Ovary (tissue), 3 donors: ENCODE results near the gene NFS1.

Experiments
- EP300 ChIP-seq: sonication (generic); formaldehyde crosslinking; IDR thresholded peaks from one replicate; pipeline ENCODE4 v1.6.1; 2017; ENCODE audit warnings: antibody characterized with exemption
- POLR2A ChIP-seq: fragments of 450-650 bp; IDR thresholded peaks from one replicate; pipeline ENCODE4 v1.6.1; 2017; ENCODE audit warnings: antibody characterized with exemption, mild to moderate bottlenecking, moderate library complexity
- TF ChIP-seq, protein P1 (sequence below), 3 donors: fragments of 450-650 bp in 2 of 3; fragments of 200-600 bp in 1 of 3; IDR thresholded peaks; one replicate each; pipeline versions ENCODE4 v1.5.1 to v1.8.0; 2016 to 2022; ENCODE audit warnings: antibody characterized with exemption in 3 of 3, mild to moderate bottlenecking in 1 of 3
- donor health status: DM: no; HTN: no; CAD: no.

DNA sequence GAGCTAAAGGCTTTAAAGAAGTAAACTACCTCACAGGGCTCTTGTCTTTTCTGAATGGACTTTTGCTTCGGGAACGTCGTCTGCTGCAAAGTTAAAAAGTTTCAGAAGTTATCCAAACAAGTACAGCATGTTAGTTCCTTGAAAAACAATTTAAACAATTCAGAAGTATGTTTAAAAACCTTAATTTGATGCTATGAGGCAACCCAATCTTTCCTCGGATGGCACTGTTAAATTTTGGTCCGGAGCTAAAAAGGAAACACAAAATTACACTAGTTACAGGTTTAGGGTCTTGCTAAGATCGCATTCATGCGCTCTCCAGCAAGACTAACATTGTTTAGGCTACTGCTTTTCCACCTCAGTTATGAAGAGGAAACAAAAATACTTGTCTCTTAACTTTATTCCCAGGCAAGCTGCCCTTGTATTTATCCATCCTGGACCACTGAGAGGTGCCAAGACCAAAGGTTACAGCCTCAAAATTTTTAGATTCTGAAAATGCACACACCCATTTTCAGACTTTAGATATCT, 30.2 kb upstream of the NFS1 start:
- TF ChIP-seq, protein P1, sequence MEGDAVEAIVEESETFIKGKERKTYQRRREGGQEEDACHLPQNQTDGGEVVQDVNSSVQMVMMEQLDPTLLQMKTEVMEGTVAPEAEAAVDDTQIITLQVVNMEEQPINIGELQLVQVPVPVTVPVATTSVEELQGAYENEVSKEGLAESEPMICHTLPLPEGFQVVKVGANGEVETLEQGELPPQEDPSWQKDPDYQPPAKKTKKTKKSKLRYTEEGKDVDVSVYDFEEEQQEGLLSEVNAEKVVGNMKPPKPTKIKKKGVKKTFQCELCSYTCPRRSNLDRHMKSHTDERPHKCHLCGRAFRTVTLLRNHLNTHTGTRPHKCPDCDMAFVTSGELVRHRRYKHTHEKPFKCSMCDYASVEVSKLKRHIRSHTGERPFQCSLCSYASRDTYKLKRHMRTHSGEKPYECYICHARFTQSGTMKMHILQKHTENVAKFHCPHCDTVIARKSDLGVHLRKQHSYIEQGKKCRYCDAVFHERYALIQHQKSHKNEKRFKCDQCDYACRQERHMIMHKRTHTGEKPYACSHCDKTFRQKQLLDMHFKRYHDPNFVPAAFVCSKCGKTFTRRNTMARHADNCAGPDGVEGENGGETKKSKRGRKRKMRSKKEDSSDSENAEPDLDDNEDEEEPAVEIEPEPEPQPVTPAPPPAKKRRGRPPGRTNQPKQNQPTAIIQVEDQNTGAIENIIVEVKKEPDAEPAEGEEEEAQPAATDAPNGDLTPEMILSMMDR (IDR thresholded peaks at IDR 0.05): no peak
- no peak for TF ChIP-seq POLR2A
- no peak for TF ChIP-seq EP300
